HG03108 (cell line): Measurements from ENCODE around the gene SLC12A8.
"Not testable (repeated sequence)": the region's sequence is repeated elsewhere in the genome, so short reads cannot be mapped to it uniquely, and the experiment has no call there.

Source experiments
- ATAC-seq: cut with Tn5 transposase; IDR thresholded peaks from one replicate; pipeline ENCODE4 v1.9.1; 2021; ENCODE audit warnings: moderate library complexity; ENCODE audit not compliant: unreplicated experiment

SLC12A8 gene

DNA sequence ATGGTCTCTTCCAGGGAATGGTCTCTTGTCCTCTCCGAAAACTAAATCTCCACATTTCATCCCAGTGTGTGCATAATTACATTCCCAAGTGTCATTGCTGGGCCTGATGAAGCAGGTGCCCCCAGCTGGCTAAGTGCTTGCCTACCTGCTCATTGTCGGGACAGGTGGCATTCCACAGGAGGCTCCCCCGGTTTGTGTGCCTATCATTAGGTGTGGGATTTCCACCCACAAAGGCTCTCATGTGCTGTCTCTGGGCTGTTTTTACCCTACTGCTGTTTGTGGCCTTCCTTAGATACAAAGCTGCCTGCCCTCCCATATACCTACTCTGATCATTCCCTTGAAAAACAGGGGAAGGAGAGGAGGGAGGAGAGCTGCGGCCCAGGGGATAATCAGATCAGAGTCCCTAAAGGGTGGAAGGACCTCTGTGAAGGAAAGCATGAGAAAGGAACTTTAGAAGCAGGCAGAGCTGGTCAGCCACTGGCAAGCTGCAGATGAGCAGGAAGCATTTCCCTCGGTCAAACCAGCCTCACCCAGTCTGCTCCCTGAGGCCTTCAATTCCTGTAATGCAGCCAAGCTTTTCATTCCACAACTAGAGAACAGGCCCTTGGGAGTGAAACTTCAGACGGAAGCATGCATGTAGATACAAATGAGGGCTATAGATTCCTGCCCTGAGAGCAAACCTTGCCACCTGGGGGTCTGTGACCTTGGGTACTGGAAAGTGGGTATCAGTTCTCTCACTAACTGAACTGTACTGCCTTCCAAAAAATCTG is 96.1 kb downstream of the SLC12A8 start:
- ATAC-seq: no peak

DNA sequence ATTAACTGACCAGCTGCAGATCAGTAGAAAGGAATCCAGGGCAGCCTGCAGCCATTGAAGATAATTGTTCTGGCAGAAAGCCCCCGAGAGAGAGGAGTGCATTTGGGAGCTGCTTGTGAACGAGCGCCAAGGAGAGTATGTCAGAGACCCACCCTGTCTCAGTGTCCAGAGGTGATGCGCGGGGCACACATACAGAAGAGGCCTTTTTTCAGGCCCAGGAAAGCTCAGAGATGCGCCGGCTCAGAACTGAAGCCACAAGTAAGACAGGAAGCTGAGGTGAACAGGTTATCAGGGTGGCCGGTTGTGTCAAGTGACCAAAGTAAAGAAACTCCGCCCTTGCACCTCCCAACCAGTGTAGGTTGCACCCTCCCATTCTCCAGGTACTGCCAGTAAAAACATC is 96.9 kb downstream of the SLC12A8 start:
- ATAC-seq: no peak

DNA sequence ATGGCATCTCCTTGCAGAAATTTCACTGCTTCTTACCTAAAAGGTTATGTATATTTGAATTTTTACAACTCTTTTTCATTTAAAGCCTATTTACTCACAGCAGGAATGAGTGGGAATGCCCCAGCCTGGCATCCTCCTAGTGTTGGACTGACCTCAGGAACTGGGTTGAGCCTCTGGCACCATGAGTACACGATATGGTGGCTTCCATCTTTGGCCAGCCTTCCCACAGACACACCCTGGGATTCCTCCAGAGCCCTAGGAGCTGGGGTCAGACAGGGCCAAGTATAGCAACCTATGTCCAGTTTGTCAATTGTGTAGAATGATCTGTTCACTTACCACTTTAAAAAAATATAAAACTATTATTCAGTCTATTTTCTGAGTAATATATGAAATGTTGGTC is 99.6 kb downstream of the SLC12A8 start:
- no peak for ATAC-seq

DNA sequence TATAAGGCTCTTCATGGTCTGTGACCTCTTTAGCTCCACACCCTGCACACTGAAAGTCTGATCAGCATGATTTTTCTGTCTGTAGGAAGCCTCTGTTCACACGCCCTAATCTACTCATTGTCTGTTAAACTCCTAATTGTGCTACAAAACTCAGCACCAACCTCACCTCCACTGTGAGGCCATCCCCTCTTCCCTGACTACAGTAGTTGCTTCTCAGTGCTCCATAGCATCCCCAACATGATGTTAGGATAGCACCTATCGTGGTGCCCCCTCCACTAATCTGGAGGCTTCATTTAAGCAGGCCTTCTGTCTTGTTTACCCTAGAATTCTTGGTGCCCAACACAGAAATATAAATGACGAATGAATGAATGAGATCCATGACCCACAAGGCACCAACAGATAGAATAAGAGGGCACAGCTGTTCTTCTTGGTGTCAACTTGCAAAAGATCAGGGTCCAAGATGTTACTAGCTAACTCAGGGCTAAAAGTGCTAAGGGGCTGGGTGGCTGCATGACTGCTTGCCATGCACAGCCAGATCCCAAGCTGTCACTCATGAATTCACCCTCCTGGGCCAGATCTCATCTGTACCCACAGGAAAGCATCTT is 101.6 kb downstream of the SLC12A8 start:
- ATAC-seq: no peak

DNA sequence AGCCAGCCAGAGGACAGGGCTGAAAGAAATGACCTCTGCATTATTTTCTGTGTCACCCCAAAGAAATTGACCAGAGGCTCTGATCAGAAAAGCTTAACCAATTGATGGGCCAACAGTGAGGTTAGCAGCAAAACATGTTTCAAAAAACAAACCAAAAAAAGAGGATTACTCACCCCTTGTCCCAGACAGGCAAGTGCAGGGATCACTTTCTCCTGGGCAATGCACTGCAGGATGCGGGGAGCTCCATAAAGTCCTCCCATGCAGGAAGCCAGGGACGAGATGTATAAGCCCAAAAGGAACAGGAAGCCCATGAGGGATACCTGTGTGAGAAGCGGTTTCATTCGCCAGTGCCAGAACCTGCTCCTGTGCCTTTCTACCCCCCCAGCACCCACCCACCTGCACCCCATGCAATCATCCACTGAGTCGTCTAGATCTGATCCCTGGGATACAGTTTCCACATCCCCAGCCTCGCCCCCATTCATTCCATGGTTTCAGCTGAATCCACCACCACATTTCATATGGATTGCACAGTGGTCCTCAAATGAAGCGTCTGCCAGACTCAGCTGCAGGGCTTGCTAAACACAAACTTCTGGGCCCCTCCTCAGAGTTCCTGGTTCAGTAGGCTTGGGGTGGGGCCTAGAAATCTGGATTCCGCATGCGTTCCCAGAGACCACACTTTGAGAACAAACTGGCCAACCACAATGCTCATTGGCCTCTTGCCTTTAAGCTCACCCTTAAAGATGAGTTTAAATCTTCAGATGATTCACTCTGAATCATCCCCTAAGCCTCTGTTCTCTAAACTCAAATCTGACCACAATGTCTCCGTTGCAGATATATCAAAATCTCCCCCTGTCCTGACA is 102.3 kb downstream of the SLC12A8 start:
- no peak for ATAC-seq

DNA sequence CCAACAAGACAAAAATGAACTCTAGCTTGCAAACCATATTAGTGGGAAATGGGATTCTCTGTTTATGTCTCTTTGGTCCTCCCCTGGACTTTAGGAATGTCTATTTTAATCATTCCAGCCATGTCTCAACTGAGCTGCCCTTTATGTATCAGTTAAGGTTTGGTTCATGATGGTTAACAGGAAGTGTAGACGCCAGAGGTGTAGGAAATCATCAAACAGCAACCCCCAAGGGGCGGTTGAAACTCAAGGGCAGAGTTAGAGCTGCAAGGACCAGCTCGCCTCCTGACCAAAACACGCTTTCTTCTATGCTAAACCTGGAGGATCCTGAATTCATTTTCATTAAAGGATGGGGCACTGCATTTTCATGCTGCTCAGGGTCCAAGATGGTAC is 103.0 kb downstream of the SLC12A8 start:
- no peak for ATAC-seq

DNA sequence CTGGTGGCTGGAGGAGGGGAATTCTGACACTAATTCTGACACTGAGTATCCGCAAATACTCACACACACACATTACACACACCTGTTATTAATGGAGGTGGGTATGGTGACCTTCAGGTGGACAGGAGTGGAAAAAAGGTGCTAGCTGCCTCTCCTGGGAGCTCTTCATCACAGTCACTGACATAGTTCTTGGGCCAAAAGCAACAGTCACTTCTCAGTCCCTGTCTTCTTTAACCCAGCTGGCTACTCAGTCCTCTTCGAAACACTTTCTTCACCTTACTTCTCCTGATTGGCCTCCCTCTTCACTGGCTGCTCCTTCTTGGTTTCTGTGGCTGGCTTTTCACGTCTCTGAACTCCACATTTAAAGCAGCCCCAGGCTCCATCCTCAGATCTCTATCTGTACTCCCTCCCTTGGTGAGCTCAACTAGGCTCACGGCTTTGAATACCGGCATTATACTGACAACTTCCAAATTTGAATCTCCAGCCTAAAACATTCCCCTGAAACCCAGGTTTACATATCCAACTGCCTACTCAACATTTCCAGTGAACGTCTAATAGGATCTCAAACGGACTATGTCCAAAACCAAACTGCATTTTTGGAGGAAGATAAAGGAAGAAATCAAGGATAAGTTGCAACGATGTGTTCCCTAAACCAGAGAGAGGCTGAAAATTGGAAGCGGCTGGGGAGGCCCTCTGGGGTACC is 103.6 kb downstream of the SLC12A8 start:
- no peak for ATAC-seq

DNA sequence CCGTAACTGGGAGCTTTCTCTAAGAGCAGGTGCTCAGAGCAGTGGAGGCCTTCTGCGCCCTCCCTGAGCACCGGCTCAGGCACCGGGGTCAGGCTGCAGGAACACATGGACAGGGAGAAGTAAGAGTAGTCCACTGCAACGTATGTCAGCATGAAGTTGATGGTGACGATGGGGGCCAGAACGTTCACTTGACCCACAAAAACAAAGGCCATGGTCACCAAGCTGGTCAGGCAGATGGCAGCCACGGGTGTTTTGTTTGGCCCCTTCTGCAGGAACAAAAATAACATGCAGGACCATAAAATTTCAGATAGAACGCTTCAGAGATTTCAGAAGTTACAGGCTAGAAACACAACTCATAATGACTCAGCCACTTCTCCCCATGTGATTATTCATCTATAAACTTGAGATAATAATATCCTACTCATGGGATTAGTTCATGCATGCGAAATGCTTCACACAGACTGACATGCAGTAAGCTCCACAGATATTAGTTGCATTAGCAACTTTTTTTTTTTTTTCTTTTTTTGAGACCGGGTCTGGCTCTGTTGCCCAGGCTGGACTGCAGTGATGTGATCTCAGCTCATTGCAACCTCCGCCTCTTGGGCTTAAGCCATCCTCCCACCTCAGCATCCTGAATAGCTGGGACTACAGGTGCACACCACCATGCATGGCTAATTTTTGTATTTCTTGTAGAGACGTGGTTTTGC is 104.5 kb downstream of the SLC12A8 start:
- ATAC-seq: peak; percentile 38

DNA sequence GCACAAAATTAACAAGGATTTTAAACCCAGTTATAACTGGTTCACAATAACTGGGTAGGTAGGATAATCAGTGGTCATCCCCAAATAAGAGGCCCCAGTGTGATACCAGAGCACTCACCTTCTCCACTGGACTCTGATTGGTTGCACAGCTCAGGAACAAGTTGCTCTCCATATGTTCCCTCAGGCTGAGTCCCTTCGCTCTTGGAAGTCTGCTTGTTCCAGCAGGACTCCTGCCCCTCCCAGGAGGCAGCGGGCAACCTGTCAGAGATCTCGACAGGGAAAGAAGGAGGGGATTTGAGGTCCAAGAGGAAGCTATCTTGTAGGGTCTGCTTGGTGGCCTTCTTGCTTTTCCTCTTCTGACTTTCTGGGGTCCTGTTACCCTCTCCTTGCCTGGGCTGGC is 105.2 kb downstream of the SLC12A8 start:
- ATAC-seq: no peak

DNA sequence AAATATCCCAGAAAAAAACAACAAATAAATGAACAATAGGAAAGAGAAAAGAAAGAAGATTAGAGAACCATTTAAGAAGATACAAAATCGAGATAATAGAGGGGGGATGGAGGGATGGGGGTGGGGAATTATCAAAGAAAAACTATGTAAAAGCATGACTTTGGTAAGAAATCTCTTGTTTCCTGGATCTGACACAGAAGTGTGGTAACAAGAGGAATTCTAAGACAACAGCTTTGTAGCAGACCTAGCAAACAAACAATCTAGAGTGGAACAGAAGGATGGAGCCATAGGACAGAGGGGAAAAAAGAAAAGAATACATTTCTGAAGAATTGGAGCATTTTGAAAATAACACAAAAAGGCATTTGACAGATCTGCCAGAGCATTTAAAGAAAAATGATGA is 107.4 kb downstream of the SLC12A8 start:
- no peak for ATAC-seq

DNA sequence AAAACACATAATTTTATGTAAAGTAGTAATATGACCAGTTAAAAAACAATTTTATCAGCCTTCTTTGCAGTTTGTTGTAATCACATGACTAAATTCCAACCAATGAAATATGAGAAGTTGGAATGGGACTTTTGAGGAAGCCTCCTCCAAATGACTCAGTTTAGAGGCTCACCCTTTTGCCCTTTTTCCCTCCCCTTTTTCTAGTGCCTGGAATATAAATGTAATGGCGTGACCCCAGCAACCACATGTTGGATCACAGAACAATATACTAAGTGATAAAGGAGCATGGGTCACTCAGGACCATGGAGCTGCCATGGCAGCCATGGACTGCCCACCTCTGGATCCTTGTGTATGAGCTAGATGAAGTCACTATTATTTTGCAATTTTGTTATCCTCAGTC is 107.9 kb downstream of the SLC12A8 start:
- no peak for ATAC-seq

DNA sequence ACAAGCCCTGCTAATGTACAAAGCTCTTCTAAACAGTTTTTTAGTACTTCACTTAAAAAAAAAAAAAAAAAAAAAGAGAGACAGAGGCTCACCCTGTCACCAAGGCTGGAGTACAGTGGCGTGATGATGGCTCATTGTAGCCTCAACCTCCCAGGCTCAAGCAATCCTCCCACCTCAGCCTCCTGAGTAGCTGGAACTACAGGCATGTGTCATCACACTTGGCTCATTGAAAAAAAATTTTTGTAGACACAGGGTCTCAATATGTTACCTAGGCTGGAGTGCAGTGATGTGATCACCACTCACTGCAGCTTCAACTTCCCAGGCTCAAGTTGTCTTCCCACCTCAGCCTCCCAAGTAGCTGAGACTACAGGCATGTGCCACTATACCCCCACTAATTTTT is 109.1 kb downstream of the SLC12A8 start:
- no peak for ATAC-seq

DNA sequence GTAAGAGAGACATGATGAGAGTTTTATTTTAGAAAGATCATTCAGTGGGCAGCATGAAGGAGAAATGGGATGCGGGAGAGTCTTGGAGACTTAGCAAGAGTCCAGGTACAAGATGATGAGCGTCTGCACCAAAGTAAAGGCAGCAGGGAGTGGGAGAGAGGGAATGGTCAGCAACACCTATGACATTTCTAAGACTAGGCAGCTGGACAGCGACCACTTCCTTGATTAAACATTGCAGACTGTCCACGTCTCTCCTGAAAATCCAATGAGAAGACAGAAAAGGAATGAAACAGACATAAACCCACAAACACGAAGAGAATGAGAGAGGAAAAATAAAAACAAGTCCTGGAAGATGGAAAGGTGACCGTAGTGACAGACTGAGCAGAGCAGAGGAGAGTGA is 110.1 kb downstream of the SLC12A8 start:
- ATAC-seq: no peak

DNA sequence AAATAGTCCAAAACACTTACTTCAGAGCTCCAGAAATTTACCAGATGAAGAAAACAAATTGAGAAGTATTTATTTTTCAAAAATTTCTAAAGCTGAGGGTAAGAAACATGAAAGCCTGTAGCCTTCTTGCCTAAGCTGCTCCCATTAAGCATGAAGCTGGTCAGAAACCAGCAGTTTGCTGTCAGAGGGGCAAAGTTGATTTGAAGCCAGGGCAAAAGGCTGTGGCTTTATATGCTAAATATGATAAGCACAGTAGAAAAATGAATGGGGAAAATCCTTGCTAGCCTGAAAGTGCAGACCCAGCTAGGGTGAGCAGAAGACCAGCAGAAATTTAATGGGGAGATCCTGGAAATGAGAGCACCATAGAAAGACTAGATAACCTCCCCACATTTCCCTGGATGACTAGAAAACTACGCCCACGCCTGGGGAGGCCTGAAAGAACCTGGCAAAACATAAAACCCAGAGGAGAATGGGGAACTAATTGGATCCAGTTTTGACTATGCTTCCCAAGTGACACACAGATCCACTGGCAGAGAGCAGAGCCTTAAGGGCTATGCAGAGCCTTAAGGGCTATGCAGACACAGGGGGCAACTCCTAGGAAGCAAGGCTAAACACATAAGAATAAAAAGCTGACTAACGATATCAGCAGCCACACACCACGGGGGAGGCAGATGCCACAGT is 113.8 kb downstream of the SLC12A8 start:
- no peak for ATAC-seq

DNA sequence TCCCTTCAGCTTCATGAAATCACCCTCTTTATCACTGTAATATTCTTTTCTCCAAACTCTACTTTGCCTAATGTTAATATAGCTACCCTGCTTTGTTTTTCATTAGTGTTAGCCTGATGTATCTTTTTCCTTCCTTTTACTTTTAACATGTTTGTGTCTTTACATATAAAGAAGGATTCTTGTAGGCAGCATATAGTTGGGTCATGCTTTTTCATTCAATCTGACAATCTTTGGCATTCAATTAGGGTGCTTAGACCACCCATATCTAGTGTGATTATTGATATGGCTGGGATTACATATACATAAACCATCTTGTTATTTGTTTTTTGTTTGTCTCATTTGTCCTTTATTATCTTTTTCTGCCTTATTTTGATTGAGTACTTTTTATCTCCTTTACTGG is 121.9 kb downstream of the SLC12A8 start:
- ATAC-seq: no peak

DNA sequence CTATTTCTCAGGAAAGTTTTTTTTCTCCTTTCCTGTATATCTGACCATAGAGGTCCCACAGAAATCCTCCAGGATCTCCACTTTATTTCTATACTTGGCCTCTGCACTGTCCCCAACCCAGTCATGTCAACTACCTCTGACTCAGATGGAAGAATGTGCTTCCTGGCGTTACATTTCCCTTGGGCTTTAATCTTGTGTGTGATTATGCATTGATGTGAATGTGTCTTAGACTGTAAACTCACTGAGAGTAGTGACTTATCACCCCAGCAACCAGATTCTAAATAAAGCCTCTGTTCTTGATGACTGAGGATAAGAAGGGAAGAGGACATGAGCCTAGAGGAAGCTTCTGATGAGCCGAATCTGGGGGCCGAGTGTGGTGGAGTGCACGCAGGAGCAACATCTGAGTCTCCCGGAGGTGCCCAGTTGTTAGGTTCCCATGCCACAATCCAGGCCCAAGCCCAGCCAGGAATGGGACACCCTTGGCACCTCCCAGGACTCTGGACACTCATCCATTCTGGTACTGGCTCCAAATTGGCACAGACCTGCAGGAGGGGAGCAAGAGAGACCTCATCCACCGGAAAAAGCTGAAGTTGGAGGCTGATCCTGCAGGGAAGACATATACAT is 124.7 kb downstream of the SLC12A8 start:
- no peak for ATAC-seq

DNA sequence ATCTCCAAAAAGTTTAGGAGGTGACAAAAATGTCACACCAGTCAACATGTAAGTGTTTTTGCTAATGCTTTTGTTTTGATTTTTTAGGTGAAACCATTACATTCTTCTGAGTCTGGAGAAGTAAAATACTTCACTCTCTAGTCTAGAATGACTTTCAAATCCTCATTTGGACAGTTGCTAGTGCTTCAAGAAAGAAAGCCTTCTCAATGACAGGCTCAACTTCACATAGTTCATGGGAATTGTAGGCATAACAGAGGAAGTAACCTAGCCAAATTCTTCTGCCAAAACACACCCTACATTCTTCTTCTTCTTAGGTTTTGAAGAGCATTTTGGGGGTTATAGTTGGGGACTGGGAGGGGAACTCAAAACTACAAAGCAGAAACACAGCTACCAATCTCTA is 127.4 kb downstream of the SLC12A8 start:
- no peak for ATAC-seq

DNA sequence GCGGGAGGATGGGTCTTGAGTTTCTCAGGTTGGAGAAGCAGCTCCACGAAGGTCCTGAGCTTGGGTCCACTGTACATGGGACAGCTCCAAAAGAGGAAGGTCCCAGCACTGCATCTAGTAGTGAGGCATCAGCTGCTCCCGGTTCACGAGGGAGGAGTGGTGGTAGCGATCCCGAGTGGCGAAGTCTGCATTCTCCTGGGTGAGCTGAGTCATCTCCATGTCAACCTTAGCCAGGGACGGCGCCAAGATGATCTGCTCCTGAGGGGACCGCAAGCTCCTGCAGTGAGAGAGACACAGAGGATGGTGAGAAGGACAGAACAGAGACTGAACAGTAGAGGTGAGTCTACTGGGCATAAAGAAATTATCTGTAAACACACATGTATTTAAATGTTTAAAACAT is 128.8 kb downstream of the SLC12A8 start:
- no peak for ATAC-seq

DNA sequence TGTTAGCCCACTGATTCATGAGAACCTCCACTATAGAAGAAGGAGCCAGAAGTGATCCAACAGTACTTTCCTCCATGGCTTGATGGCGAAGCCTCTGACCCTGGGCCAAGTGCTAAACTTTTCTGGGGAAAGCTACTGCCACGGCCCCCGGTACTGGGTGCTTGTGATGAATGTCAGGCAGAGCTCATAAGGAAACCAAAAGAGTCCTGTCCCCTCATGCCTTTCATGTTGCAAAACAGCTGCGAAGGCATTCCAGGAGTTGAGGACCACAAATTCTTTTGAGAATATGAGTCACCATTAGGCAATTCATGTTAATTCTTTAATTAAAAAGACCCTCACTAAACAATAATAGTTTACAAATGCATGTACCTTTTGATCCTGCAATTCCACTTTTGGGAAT is 130.2 kb downstream of the SLC12A8 start:
- not testable (repeated sequence) for ATAC-seq

DNA sequence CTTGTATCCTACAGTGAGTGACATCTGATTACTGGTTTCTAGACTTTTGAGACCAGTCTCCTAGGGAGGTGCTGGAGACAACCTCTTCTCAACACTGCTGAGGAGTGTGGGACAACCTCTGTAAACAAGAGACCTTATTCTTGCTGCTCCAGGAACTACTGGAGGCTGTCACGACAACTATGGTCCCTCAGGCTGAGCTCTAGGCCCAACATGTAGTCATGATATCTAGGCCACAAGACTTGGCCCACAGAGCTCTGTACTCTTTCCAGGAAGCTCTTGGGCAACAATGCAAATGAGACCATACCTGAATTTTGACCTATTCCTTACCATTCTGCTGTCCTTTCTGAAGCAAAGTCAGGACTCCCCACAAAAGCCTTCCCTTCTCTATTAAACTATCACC is 132.5 kb downstream of the SLC12A8 start:
- no peak for ATAC-seq
